T-helper 1 cell treated with Interleukin-12 subunit alpha and Interleukin-12 subunit beta and Interleukin-4 antibody, amounts not matched to agents 30 μg/mL and 1 μg/mL, for 36 hours (primary cell): Measurements from ENCODE around the gene SCD5.

Experiments
- H3K27ac Mint-ChIP-seq: one replicate; pipeline ENCODE4 v1.8.0; 2021; ENCODE audit warnings: mild to moderate bottlenecking, mixed read lengths
- H3K27me3 Mint-ChIP-seq: one replicate; pipeline ENCODE4 v1.8.0; 2021; ENCODE audit warnings: low read depth, mixed read lengths
- H3K36me3 Mint-ChIP-seq: one replicate; pipeline ENCODE4 v1.8.0; 2021; ENCODE audit warnings: low read depth, mixed read lengths
- H3K4me1 Mint-ChIP-seq: one replicate; pipeline ENCODE4 v1.8.0; 2021; ENCODE audit warnings: low read depth, mixed read lengths
- H3K4me3 Mint-ChIP-seq: one replicate; pipeline ENCODE4 v1.8.0; 2021; ENCODE audit warnings: mild to moderate bottlenecking, moderate library complexity, mixed read lengths
- H3K9me3 Mint-ChIP-seq: one replicate; pipeline ENCODE4 v1.8.0; 2021; ENCODE audit warnings: mixed read lengths

The SCD5 gene

DNA sequence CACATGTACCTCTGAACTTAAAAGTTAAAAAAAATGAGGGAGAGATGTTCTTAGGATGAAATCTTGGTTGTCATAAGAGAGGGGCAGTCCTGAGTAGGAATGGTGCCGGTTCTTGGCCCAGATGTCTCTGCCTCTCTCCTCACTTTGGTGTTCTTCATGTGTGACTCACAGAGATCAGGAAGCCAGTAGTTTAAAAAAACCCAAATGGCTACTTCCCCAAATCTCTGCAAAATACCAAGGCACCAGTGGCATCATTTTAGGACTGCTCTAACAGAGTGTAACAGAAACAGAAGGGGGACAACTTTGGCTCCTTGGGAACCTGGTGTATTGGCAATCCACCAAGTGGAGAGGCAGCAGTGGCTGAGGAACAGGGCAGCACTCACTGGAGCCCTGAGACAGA lies 116.8 kb downstream of the SCD5 start:
- Mint-ChIP-seq H3K36me3 (no peaks in the 10 kb centered on the region), H3K9me3 (no peaks in the 10 kb centered on the region), H3K4me3 (no peak overlapping the region), H3K27me3 (peaks cover 11% of the 10 kb centered on the region), H3K27ac (no peak overlapping the region), H3K4me1 (no peaks in the 10 kb centered on the region)

DNA sequence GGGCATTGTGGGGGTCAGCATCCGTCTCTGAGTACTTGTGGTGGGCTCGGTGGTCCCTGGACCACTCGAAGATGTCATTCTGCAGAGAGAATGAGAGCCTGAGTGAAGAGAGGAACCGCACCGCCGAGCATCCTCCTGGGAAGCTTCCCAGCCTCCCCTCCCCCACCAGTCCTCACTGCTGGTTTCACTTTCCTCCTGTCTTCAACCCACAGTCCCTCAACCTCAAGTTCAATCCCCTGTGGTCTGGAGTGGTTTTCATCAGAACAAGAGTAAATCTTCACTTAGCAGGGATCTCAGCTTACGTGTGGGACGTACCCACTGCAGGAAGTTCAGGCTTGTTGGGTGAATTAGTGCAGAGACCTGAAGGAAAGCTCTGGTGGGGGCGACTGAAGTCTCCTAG lies 117.8 kb downstream of the SCD5 start:
- Mint-ChIP-seq H3K36me3 (no peaks in the 10 kb centered on the region), H3K27ac (no peak overlapping the region), H3K4me3 (no peak overlapping the region), H3K27me3 (peaks cover 11% of the 10 kb centered on the region), H3K9me3 (no peaks in the 10 kb centered on the region), H3K4me1 (no peaks in the 10 kb centered on the region)

GRCh38 chr4:82679531-82679930 lies 119.1 kb downstream of the SCD5 start:
- no peaks in the 10 kb centered on the region for H3K36me3 Mint-ChIP-seq
- no peaks in the 10 kb centered on the region for H3K4me1 Mint-ChIP-seq
- no peak overlapping the region for H3K27ac Mint-ChIP-seq
- H3K27me3 Mint-ChIP-seq, result peaks cover 9% of the 10 kb centered on the region
- H3K9me3 Mint-ChIP-seq, result no peaks in the 10 kb centered on the region
- no peak overlapping the region for H3K4me3 Mint-ChIP-seq

- peaks cover 13% of the 10 kb centered on the region for H3K27me3 Mint-ChIP-seq
- H3K27ac Mint-ChIP-seq, result no peak overlapping the region
- H3K36me3 Mint-ChIP-seq, result no peaks in the 10 kb centered on the region
- H3K4me1 Mint-ChIP-seq, result no peaks in the 10 kb centered on the region
- no peak overlapping the region for H3K4me3 Mint-ChIP-seq
- no peaks in the 10 kb centered on the region for H3K9me3 Mint-ChIP-seq
Observed at GRCh38 chr4:82678051-82678450, 120.5 kb downstream of the SCD5 start.

DNA sequence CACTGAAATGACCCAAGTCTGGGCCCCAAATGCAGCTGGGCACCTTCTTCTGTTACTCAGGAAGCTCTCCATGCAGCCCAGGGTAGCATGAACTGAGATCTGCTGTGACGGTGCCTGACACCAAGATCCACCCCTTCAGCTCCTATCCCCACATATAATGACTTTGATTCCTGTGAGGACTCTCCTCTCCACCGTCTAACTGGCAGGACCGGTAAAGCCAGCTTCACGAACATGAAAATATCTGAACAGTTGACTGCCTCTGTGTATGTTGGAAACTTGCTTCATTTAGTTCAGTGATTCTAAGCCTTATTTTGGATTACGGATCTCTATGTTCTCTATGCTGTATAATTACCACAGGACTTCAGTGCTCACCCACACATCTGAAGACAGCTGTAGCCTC lies 121.3 kb downstream of the SCD5 start:
- H3K27me3 Mint-ChIP-seq, result peaks cover 13% of the 10 kb centered on the region
- H3K36me3 Mint-ChIP-seq, result no peaks in the 10 kb centered on the region
- no peaks in the 10 kb centered on the region for H3K9me3 Mint-ChIP-seq
- no peak overlapping the region for H3K4me3 Mint-ChIP-seq
- H3K27ac Mint-ChIP-seq, result no peak overlapping the region
- H3K4me1 Mint-ChIP-seq, result no peaks in the 10 kb centered on the region

DNA sequence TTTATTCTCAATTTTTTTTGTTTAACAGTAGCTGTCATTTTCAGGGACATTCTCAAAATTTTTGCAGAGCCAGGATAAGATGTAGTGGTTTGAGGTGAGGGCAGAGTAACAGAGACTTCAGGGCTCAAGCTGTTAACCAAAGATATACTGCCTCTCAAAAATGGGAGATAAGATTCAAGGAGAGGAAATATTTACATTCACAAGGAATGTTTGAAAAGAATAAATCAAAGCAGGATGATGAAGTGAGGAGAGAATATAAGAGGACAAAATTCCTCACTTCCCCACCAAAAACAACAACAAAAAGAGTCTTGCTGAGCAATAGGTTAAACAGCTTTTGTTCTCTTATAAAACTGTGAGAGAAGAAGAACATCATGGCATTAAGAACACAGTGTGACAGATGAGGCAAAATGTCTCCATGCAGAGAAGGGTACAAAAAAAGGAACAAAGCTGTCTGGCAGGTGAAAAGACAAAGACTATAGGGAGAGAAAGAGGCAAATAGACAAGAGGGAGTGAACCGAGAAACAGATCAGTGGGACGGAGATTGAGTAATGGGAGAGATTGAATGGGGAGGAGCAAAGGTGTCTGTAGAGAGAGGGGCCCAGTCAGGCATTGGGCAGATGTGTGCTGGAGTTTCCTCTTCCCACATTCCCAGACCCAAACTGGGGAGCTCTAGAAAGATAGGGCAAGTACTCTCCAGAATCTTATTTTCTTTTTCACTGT lies 130.7 kb downstream of the SCD5 start:
- Mint-ChIP-seq H3K4me3 (no peak overlapping the region), H3K36me3 (no peaks in the 10 kb centered on the region), H3K4me1 (no peaks in the 10 kb centered on the region), H3K27ac (no peak overlapping the region), H3K9me3 (peaks cover 5% of the 10 kb centered on the region), H3K27me3 (no peaks in the 10 kb centered on the region)

- Mint-ChIP-seq H3K27me3 (no peaks in the 10 kb centered on the region), H3K27ac (no peak overlapping the region), H3K4me3 (no peak overlapping the region), H3K36me3 (no peaks in the 10 kb centered on the region), H3K4me1 (no peaks in the 10 kb centered on the region), H3K9me3 (peaks cover 5% of the 10 kb centered on the region)
Observed at GRCh38 chr4:82666970-82667665, 131.5 kb downstream of the SCD5 start.

- H3K4me1 Mint-ChIP-seq, result no peaks in the 10 kb centered on the region
- H3K9me3 Mint-ChIP-seq, result no peaks in the 10 kb centered on the region
- no peak overlapping the region for H3K4me3 Mint-ChIP-seq
- H3K27ac Mint-ChIP-seq, result no peak overlapping the region
- H3K36me3 Mint-ChIP-seq, result no peaks in the 10 kb centered on the region
- H3K27me3 Mint-ChIP-seq, result peaks cover 9% of the 10 kb centered on the region
Observed at GRCh38 chr4:82661181-82661992, 137.2 kb downstream of the SCD5 start.

- H3K27me3 Mint-ChIP-seq, result no peaks in the 10 kb centered on the region
- H3K9me3 Mint-ChIP-seq, result no peaks in the 10 kb centered on the region
- H3K4me3 Mint-ChIP-seq, result no peak overlapping the region
- H3K4me1 Mint-ChIP-seq, result no peaks in the 10 kb centered on the region
- no peak overlapping the region for H3K27ac Mint-ChIP-seq
- no peaks in the 10 kb centered on the region for H3K36me3 Mint-ChIP-seq
Observed at GRCh38 chr4:82652062-82652461, 146.5 kb downstream of the SCD5 start.

- H3K36me3 Mint-ChIP-seq, result no peaks in the 10 kb centered on the region
- no peaks in the 10 kb centered on the region for H3K9me3 Mint-ChIP-seq
- no peak overlapping the region for H3K27ac Mint-ChIP-seq
- H3K4me3 Mint-ChIP-seq, result no peak overlapping the region
- no peaks in the 10 kb centered on the region for H3K27me3 Mint-ChIP-seq
- no peaks in the 10 kb centered on the region for H3K4me1 Mint-ChIP-seq
Observed at GRCh38 chr4:82650868-82651267, 147.7 kb downstream of the SCD5 start.

DNA sequence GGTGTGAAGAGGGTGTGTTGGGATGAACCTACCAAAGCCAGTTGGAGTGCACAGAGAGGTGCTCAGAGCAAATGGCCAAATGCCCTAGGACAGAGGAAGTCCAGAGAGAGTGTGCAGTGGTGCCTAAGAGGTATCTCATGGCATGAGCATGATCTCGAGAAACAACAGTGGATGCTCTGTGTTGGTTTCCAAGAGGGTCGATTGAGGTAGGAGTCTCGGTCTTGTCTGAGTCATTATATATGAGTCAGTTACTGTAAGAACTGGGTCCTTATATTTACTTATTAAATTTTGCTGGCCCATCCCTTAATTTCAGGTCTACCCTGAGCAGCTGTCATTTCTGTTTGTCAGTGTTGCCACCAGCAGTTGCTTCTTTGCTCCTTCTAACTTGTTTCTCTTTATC lies 150.2 kb downstream of the SCD5 start:
- Mint-ChIP-seq H3K9me3 (no peaks in the 10 kb centered on the region), H3K27me3 (no peaks in the 10 kb centered on the region), H3K36me3 (no peaks in the 10 kb centered on the region), H3K4me1 (no peaks in the 10 kb centered on the region), H3K4me3 (no peak overlapping the region), H3K27ac (no peak overlapping the region)

DNA sequence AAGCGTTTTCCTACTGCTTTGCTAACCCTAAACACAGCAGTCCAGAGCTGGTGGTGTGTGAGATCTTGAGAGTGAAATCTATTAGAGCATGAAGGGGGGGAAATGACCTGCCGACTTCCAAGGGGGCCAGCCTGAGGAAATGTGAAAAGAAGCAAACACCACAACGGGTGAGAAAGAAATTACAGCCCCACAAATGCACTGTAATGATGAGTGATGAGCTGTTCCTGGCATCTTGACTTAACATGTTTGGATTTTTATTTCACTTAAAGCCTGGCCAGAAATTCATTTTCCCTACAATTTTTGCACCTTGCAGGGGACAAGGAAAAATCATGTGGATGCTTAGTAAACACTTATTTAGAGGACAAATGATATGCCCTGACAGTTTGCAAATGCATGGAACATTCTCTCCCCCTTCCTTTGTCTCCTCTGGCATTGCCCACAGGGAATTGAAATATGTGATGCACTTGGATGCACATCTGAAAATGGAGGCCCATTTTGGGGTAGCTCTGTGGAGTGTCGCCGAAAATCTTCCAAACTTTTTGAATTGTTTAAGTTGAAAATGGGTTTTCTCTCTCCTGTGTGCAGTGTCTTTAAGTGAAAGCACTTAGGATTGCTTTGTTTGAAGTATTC lies 152.5 kb downstream of the SCD5 start:
- Mint-ChIP-seq H3K4me1 (no peaks in the 10 kb centered on the region), H3K36me3 (no peaks in the 10 kb centered on the region), H3K27me3 (no peaks in the 10 kb centered on the region), H3K9me3 (no peaks in the 10 kb centered on the region), H3K27ac (no peak overlapping the region), H3K4me3 (no peak overlapping the region)

DNA sequence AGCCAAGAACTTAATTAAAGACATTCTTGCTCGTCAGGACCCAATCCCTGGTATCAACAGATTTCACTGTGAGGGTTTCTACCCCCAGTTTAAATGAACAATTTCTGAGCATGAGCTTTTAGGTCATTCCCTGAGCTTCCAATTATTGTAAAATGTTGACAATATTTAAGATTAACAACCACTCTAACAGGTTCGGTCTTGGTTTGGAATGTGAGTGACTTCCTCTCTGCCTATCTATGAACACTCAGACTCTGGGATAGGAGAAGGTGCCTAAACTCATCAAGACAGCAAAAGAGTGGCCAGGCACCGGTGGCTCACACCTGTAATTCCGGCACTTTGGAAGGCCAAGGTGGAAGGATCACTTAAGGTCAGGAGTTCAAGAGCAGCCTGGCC lies 153.9 kb downstream of the SCD5 start:
- Mint-ChIP-seq H3K36me3 (no peaks in the 10 kb centered on the region), H3K27me3 (no peaks in the 10 kb centered on the region), H3K9me3 (no peaks in the 10 kb centered on the region), H3K4me3 (no peak overlapping the region), H3K27ac (no peak overlapping the region), H3K4me1 (no peaks in the 10 kb centered on the region)

DNA sequence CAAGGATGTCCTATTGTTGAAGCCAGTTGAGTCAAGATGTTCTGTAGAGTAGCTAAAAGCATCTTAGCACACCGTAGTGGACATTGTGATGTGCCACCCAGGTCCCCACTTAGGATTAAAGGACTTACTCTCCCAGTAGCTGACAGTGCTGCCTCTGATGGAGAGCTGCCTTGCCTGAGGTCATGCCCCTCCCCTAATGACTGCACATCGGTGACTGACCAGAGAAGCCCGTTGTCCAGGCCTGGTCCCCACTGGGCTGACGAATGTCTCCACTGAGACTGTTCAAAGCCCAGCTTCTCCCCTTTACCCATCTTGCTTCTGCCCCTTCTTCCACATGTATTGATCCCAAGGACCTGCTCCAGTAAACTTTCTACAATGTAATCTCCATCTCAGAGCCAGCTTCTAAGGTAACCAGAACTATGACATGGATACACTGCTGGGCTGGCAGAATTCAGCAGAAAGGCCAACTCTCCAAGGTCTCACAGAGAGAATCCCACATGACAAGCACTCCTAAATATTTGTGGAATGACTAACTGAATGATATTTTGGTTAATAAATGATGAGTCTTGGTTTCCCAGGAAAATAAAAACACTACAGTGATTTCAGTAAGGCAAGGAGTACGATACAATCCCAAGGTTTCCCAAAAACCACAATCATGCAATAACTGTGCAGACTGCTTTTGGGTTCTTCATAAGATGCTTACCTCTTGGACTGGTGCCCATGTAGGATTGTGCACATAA lies 154.4 kb downstream of the SCD5 start:
- no peaks in the 10 kb centered on the region for H3K27me3 Mint-ChIP-seq
- H3K4me3 Mint-ChIP-seq, result no peak overlapping the region
- H3K36me3 Mint-ChIP-seq, result no peaks in the 10 kb centered on the region
- no peaks in the 10 kb centered on the region for H3K9me3 Mint-ChIP-seq
- H3K27ac Mint-ChIP-seq, result no peak overlapping the region
- no peaks in the 10 kb centered on the region for H3K4me1 Mint-ChIP-seq
